ENCODE data around the gene NDUFAF2. TPM values are rescaled to one million over a fixed set of nuclear protein-coding genes. Genes with fewer than 3 reads are reported as not detected.

Gene NDUFAF2
- total and polyA plus RNA-seq, 10 of the 15 experiments (the other 5 are each of a cell fraction or from before 2014, with no cell fraction given), result 22.4 to 121 (median 65.3) TPM

DNA sequence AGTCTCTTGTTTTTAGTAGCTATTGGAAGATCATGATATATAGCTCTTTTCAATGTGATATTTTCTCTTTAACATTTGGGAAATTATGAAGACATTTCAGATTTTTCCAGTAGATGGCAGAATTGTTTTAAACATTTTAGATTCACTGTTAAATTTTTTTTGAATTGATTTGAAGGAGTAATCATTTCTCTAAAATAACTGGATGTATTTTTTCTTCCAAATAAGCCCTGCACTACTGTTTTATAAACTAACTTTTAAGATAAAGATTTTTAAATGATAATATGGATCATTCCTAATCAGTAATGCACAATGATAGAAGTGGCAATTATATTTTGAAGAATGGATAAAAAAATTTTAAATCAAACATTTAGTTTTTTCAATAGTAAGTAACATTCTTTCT is 14.2 kb downstream of the NDUFAF2 start:
- no peaks in the 10 kb centered on the region; the same call in 1 of the 2 replicates for H3K4me1 ChIP-seq (ENCODE audit: control insufficient read depth, insufficient read depth, low read length)
- in situ Hi-C loops (cut with MboI), result loop anchor here (10.0 kb wide), 1 partner anchor 696 kb away; no protein-coding TSS in a partner anchor
- no peak overlapping the region for H3K4me3 ChIP-seq
- no peak overlapping the region for H3K4me2 ChIP-seq (ENCODE audit: control insufficient read depth, insufficient read depth)
- H3K27me3 ChIP-seq (replicated peaks in 1 of 2; ENCODE audit: control insufficient read depth in 2 of 2, insufficient read depth in 2 of 2, low read length in 1 of 2), result no peaks in the 10 kb centered on the region
- no peaks in the 10 kb centered on the region; the same call in 1 of the 2 replicates for H3K79me2 ChIP-seq (ENCODE audit: control insufficient read depth, insufficient read depth, low read length)
- SMC1A ChIA-PET (ENCODE audit: uncharacterized antibody, unreplicated experiment), result interaction anchor here (0.8 to 2.2 kb wide), 7 partner anchors 10 to 701 kb away, joined by 3 to 10 read pairs (median 3); partner anchors contain the start of genes ERCC8 and NDUFAF2
- no peak overlapping the region for H3K27ac ChIP-seq (ENCODE audit: control insufficient read depth, insufficient read depth)
- no peak overlapping the region for H2AFZ ChIP-seq (ENCODE audit: control insufficient read depth, low read depth, low read length)
- no peak for FAIRE-seq
- CTCF ChIA-PET, result interaction anchor here (0.7 to 3.2 kb wide), 19 partner anchors 13 to 1189 kb away, joined by 3 to 21 read pairs (median 3); partner anchors contain the start of genes ERCC8 and NDUFAF2
- no peak for ATAC-seq
- no peaks in the 10 kb centered on the region for H3K36me3 ChIP-seq (ENCODE audit: control insufficient read depth in 2 of 2, insufficient read depth in 2 of 2, low read length in 1 of 2)
- no peak for TF ChIP-seq NRF1 (conservative IDR thresholded peaks at IDR 0.05; ENCODE audit: low read depth, low read length)
- no peaks in the 10 kb centered on the region for H4K20me1 ChIP-seq (ENCODE audit: control insufficient read depth, insufficient read depth)
- DNase-seq (ENCODE audit: low read depth, low spot score), result no peak
- POLR2A ChIA-PET, result no interaction called here
- RAD21 ChIA-PET (ENCODE audit: unreplicated experiment), result interaction anchor here (0.6 to 3.1 kb wide), 8 partner anchors 13 to 1184 kb away, joined by 3 to 18 read pairs (median 4); no protein-coding TSS in a partner anchor
- no peak overlapping the region for H3K9ac ChIP-seq (ENCODE audit: control insufficient read depth, insufficient read depth, low read length)
- no peaks in the 10 kb centered on the region for H3K9me3 ChIP-seq (replicated peaks; ENCODE audit: control insufficient read depth, insufficient read depth, low read length)
- intact Hi-C loops (cut with micrococcal nuclease; ENCODE audit: unreplicated experiment), result loop anchor here (2.0 kb wide), 2 partner anchors 280 to 976 kb away; no protein-coding TSS in a partner anchor
- no TSS peak for BruUV-seq (replicated peaks)

DNA sequence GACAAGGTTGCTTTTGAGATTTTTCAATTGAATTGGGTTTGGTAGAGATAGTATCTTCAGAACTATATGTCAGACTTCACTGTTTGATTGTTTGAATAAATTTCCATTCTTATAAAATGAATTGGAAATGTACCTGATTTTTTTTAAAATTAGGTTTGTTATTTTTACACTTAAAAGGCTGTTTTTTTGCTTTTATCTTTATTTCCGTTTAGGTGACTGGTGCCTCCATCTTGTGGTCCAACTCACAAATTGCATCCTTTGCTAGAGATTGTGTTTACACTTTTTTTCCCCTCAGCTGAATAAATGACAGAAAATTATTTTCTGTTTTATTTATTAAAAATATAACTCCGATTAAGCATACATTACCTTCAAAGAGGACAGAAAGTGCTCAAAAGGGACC is 15.6 kb downstream of the NDUFAF2 start:
- Histone ChIP-seq H2AFZ (ENCODE audit: control insufficient read depth, low read depth, low read length) (peak overlapping the region; percentile 43; the same call in 1 of the 2 replicates), H3K79me2 (ENCODE audit: control insufficient read depth, insufficient read depth, low read length) (no peaks in the 10 kb centered on the region; the same call in 1 of the 2 replicates), H3K4me3 (no peak overlapping the region), H3K9ac (ENCODE audit: control insufficient read depth, insufficient read depth, low read length) (no peak overlapping the region), H3K4me1 (ENCODE audit: control insufficient read depth, insufficient read depth, low read length) (no peaks in the 10 kb centered on the region; the same call in 1 of the 2 replicates), H3K9me3 (replicated peaks; ENCODE audit: control insufficient read depth, insufficient read depth, low read length) (no peaks in the 10 kb centered on the region), H3K27ac (ENCODE audit: control insufficient read depth, insufficient read depth) (no peak overlapping the region), H3K36me3 (ENCODE audit: control insufficient read depth in 2 of 2, insufficient read depth in 2 of 2, low read length in 1 of 2) (no peaks in the 10 kb centered on the region), H3K27me3 (replicated peaks in 1 of 2; ENCODE audit: control insufficient read depth in 2 of 2, insufficient read depth in 2 of 2, low read length in 1 of 2) (no peaks in the 10 kb centered on the region), H4K20me1 (ENCODE audit: control insufficient read depth, insufficient read depth) (no peaks in the 10 kb centered on the region), H3K4me2 (ENCODE audit: control insufficient read depth, insufficient read depth) (no peak overlapping the region)
- POLR2A ChIA-PET, result no interaction called here
- CTCF ChIA-PET, result interaction anchor here (0.5 to 3.2 kb wide), 17 partner anchors 8 to 1150 kb away, joined by 3 to 21 read pairs (median 3); partner anchors contain the start of genes DEPDC1B, ERCC8 and NDUFAF2
- ATAC-seq (peak; percentile 38; the same call in 1 of the 3 replicates), DNase-seq (ENCODE audit: low read depth, low spot score) (no peak), FAIRE-seq (peak; percentile 27)
- intact Hi-C loops (cut with micrococcal nuclease; ENCODE audit: unreplicated experiment), result no loop called here
- BruUV-seq (replicated peaks), result no TSS peak
- SMC1A ChIA-PET (ENCODE audit: uncharacterized antibody, unreplicated experiment), result interaction anchor here (0.7 to 1.8 kb wide), 3 partner anchors 15 to 327 kb away, joined by 3 to 6 read pairs (median 4); partner anchors contain the start of genes ERCC8 and NDUFAF2
- in situ Hi-C loops (cut with MboI), result no loop called here
- RAD21 ChIA-PET (ENCODE audit: unreplicated experiment), result interaction anchor here (0.7 to 3.1 kb wide), 3 partner anchors 203 to 285 kb away, joined by 3 to 18 read pairs (median 3); no protein-coding TSS in a partner anchor
- 6% methylated on average over 2 of the region's 2 CpGs for WGBS (ENCODE audit: insufficient coverage, insufficient replicate concordance, low lambda C conversion rate, missing lambda C conversion rate)
- TF ChIP-seq RAD21 (IDR thresholded peaks at IDR 0.05; ENCODE audit: insufficient read depth, low read depth, low read length), result peak; percentile 56
- TF ChIP-seq, protein P1, sequence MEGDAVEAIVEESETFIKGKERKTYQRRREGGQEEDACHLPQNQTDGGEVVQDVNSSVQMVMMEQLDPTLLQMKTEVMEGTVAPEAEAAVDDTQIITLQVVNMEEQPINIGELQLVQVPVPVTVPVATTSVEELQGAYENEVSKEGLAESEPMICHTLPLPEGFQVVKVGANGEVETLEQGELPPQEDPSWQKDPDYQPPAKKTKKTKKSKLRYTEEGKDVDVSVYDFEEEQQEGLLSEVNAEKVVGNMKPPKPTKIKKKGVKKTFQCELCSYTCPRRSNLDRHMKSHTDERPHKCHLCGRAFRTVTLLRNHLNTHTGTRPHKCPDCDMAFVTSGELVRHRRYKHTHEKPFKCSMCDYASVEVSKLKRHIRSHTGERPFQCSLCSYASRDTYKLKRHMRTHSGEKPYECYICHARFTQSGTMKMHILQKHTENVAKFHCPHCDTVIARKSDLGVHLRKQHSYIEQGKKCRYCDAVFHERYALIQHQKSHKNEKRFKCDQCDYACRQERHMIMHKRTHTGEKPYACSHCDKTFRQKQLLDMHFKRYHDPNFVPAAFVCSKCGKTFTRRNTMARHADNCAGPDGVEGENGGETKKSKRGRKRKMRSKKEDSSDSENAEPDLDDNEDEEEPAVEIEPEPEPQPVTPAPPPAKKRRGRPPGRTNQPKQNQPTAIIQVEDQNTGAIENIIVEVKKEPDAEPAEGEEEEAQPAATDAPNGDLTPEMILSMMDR (IDR thresholded peaks at IDR 0.05 in 2 of 3, conservative IDR thresholded peaks at IDR 0.05 in 1 of 3; ENCODE audit: control insufficient read depth in 2 of 3, extremely low read depth in 1 of 3, insufficient read depth in 1 of 3, low read depth in 3 of 3, low read length in 3 of 3), result peak; percentile 42 to 55 (median 48)
- 0 out of 2 replicates have a peak, but pooled peaks have one; percentile 37 for TF ChIP-seq ZNF384 (IDR thresholded peaks at IDR 0.05; ENCODE audit: borderline replicate concordance, low read depth, low read length)
- TF ChIP-seq, protein P2, sequence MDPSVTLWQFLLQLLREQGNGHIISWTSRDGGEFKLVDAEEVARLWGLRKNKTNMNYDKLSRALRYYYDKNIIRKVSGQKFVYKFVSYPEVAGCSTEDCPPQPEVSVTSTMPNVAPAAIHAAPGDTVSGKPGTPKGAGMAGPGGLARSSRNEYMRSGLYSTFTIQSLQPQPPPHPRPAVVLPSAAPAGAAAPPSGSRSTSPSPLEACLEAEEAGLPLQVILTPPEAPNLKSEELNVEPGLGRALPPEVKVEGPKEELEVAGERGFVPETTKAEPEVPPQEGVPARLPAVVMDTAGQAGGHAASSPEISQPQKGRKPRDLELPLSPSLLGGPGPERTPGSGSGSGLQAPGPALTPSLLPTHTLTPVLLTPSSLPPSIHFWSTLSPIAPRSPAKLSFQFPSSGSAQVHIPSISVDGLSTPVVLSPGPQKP (IDR thresholded peaks at IDR 0.05; ENCODE audit: low read depth, low read length), result 0 out of 2 replicates have a peak, but pooled peaks have one; percentile 11
- TF ChIP-seq, protein P3, sequence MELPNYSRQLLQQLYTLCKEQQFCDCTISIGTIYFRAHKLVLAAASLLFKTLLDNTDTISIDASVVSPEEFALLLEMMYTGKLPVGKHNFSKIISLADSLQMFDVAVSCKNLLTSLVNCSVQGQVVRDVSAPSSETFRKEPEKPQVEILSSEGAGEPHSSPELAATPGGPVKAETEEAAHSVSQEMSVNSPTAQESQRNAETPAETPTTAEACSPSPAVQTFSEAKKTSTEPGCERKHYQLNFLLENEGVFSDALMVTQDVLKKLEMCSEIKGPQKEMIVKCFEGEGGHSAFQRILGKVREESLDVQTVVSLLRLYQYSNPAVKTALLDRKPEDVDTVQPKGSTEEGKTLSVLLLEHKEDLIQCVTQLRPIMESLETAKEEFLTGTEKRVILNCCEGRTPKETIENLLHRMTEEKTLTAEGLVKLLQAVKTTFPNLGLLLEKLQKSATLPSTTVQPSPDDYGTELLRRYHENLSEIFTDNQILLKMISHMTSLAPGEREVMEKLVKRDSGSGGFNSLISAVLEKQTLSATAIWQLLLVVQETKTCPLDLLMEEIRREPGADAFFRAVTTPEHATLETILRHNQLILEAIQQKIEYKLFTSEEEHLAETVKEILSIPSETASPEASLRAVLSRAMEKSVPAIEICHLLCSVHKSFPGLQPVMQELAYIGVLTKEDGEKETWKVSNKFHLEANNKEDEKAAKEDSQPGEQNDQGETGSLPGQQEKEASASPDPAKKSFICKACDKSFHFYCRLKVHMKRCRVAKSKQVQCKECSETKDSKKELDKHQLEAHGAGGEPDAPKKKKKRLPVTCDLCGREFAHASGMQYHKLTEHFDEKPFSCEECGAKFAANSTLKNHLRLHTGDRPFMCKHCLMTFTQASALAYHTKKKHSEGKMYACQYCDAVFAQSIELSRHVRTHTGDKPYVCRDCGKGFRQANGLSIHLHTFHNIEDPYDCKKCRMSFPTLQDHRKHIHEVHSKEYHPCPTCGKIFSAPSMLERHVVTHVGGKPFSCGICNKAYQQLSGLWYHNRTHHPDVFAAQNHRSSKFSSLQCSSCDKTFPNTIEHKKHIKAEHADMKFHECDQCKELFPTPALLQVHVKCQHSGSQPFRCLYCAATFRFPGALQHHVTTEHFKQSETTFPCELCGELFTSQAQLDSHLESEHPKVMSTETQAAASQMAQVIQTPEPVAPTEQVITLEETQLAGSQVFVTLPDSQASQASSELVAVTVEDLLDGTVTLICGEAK (IDR thresholded peaks at IDR 0.05; ENCODE audit: borderline replicate concordance), result no peak
- TF ChIP-seq BHLHE40 (IDR thresholded peaks at IDR 0.05; ENCODE audit: borderline replicate concordance in 1 of 2, low read depth in 2 of 2, low read length in 1 of 2), result no peak
